GM18907 (cell line): Measurements from ENCODE around the gene RABL3.
"Not testable (repeated sequence)": the region's sequence is repeated elsewhere in the genome, so short reads cannot be mapped to it uniquely, and the experiment has no call there.

Source experiments
- ATAC-seq: cut with Tn5 transposase; IDR thresholded peaks from one replicate; pipeline ENCODE4 v1.9.1; 2021; ENCODE audit warnings: mild to moderate bottlenecking, moderate library complexity; ENCODE audit not compliant: unreplicated experiment

RABL3 gene

GRCh38 chr3:120683671-120684301 lies 58.5 kb downstream of the RABL3 start:
- ATAC-seq: no peak

GRCh38 chr3:120683213-120683612 lies 59.1 kb downstream of the RABL3 start:
- ATAC-seq: no peak

- ATAC-seq: no peak
Measured at GRCh38 chr3:120682095-120682681, 60.1 kb downstream of the RABL3 start, which contains the start of gene HGD. HGD (minus strand) TSS chr3:120682239; CDS start chr3:120682111, 128 bp downstream.

GRCh38 chr3:120681506-120682038 lies 60.7 kb downstream of the RABL3 start:
- ATAC-seq: no peak

GRCh38 chr3:120681018-120681417 lies 61.3 kb downstream of the RABL3 start:
- no peak for ATAC-seq

- no peak for ATAC-seq
Measured at GRCh38 chr3:120680193-120680894, 62.0 kb downstream of the RABL3 start.

- peak; percentile 44 for ATAC-seq
Measured at GRCh38 chr3:120678984-120679383, 63.3 kb downstream of the RABL3 start.

- peak; percentile 97 for ATAC-seq
Measured at GRCh38 chr3:120678331-120678947, 63.9 kb downstream of the RABL3 start.

- ATAC-seq: not testable (repeated sequence)
Measured at GRCh38 chr3:120677193-120677592, 65.1 kb downstream of the RABL3 start.

GRCh38 chr3:120673116-120673515 lies 69.2 kb downstream of the RABL3 start:
- no peak for ATAC-seq

GRCh38 chr3:120670576-120670975 lies 71.7 kb downstream of the RABL3 start:
- no peak for ATAC-seq

- ATAC-seq: no peak
Measured at GRCh38 chr3:120664926-120665325, 77.4 kb downstream of the RABL3 start.

- ATAC-seq: no peak
Measured at GRCh38 chr3:120661945-120662344, 80.4 kb downstream of the RABL3 start.

- no peak for ATAC-seq
Measured at GRCh38 chr3:120661106-120661905, 81.0 kb downstream of the RABL3 start.

GRCh38 chr3:120659834-120660233 lies 82.5 kb downstream of the RABL3 start:
- ATAC-seq: no peak

- no peak for ATAC-seq
Measured at GRCh38 chr3:120659285-120659684, 83.0 kb downstream of the RABL3 start.

- no peak for ATAC-seq
Measured at GRCh38 chr3:120652896-120653545, 89.3 kb downstream of the RABL3 start.

- ATAC-seq: no peak
Measured at GRCh38 chr3:120652281-120652680, 90.0 kb downstream of the RABL3 start.

- ATAC-seq: no peak
Measured at GRCh38 chr3:120650311-120650710, 92.0 kb downstream of the RABL3 start.

GRCh38 chr3:120649830-120650233 lies 92.5 kb downstream of the RABL3 start:
- no peak for ATAC-seq
